Stimulated activated naive CD8-positive, alpha-beta T cell treated with anti-CD3 and anti-CD28 coated beads, Interleukin-15, Interleukin-2, amounts not matched to agents 100 ng/mL and 50 ng/mL, for 24 hours (primary cell): ENCODE results near the gene GNPTAB.

ENCODE experiments used
- H3K27ac Mint-ChIP-seq: one replicate; pipeline ENCODE4 v1.8.0; 2021; ENCODE audit warnings: mild to moderate bottlenecking, mixed read lengths
- H3K27me3 Mint-ChIP-seq: one replicate; pipeline ENCODE4 v1.8.0; 2021; ENCODE audit warnings: mixed read lengths
- H3K36me3 Mint-ChIP-seq: one replicate; pipeline ENCODE4 v1.8.0; 2021; ENCODE audit warnings: low read depth, mixed read lengths
- H3K4me1 Mint-ChIP-seq: one replicate; pipeline ENCODE4 v1.8.0; 2021; ENCODE audit warnings: low read depth, mixed read lengths
- H3K4me3 Mint-ChIP-seq: one replicate; pipeline ENCODE4 v1.8.0; 2021; ENCODE audit warnings: mild to moderate bottlenecking, mixed read lengths
- H3K9me3 Mint-ChIP-seq: one replicate; pipeline ENCODE4 v1.8.0; 2021; ENCODE audit warnings: mixed read lengths

Gene GNPTAB

DNA sequence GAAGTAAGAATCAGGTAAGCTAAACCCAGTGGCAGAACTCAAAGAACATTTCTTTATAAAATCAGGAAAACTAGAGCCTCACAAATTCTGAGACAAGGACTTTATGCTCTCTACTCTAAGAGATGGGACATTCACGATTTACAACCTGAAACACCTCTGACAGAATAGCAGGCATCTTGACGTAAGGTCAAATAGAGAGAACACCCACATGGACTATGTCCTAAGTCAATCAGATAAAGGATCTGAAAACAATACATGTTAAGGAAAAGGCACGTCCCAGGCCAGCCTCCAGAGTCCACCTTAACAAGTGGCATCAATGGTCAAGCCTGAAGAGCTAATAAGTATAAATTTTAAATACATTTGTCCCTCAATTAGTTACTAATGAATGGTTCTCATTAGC is 51.6 kb downstream of the GNPTAB start:
- no peaks in the 10 kb centered on the region for H3K27me3 Mint-ChIP-seq
- H3K4me3 Mint-ChIP-seq, result no peak overlapping the region
- peaks cover 39% of the 10 kb centered on the region for H3K4me1 Mint-ChIP-seq
- H3K36me3 Mint-ChIP-seq, result peaks cover 69% of the 10 kb centered on the region
- H3K9me3 Mint-ChIP-seq, result no peaks in the 10 kb centered on the region
- no peak overlapping the region for H3K27ac Mint-ChIP-seq

- no peaks in the 10 kb centered on the region for H3K9me3 Mint-ChIP-seq
- peaks cover 33% of the 10 kb centered on the region for H3K4me1 Mint-ChIP-seq
- no peaks in the 10 kb centered on the region for H3K27me3 Mint-ChIP-seq
- no peak overlapping the region for H3K4me3 Mint-ChIP-seq
- H3K27ac Mint-ChIP-seq, result peak overlapping the region; percentile 23
- peaks cover 68% of the 10 kb centered on the region for H3K36me3 Mint-ChIP-seq
These were observed 52.8 kb downstream of the GNPTAB start for GRCh38 chr12:101777978-101778377.

- Mint-ChIP-seq H3K9me3 (no peaks in the 10 kb centered on the region), H3K4me1 (peaks cover 28% of the 10 kb centered on the region), H3K27ac (no peak overlapping the region)
These were observed 53.3 kb downstream of the GNPTAB start for GRCh38 chr12:101777485-101777884.

DNA sequence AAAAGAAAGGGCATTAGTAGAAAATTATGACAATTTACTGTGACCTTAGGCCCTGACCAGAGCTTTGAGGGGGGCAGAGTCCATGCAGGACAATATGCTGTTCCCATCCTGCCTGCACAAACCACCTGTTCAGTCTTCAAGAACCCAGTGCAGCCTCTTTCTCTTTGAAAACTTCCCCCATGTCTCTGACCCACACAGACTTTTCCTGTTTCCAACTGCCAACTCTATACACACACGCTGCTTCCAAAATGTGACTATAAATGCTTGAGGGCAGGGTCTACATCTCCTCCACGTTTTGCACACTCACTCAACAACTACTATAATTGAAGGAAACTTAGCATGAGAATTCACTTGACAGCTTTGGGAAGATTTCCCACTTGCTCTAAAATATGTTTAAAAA is 54.9 kb downstream of the GNPTAB start:
- Mint-ChIP-seq H3K4me1 (peaks cover 12% of the 10 kb centered on the region), H3K9me3 (no peaks in the 10 kb centered on the region), H3K27me3 (no peaks in the 10 kb centered on the region), H3K36me3 (peaks cover 54% of the 10 kb centered on the region), H3K27ac (no peak overlapping the region), H3K4me3 (no peak overlapping the region)

More at GRCh38 chr12:101777485-101777884, 53.3 kb downstream of the GNPTAB start:
- Mint-ChIP-seq H3K4me3 (no peak overlapping the region), H3K36me3 (peaks cover 63% of the 10 kb centered on the region), H3K27me3 (no peaks in the 10 kb centered on the region)

- Mint-ChIP-seq H3K4me3 (no peak overlapping the region), H3K36me3 (peaks cover 55% of the 10 kb centered on the region), H3K4me1 (peaks cover 6% of the 10 kb centered on the region), H3K27me3 (no peaks in the 10 kb centered on the region), H3K9me3 (no peaks in the 10 kb centered on the region), H3K27ac (no peak overlapping the region)
These were observed 57.1 kb downstream of the GNPTAB start for GRCh38 chr12:101773650-101774162.

GRCh38 chr12:101772012-101772775 is 58.6 kb downstream of the GNPTAB start:
- Mint-ChIP-seq H3K4me1 (peaks cover 6% of the 10 kb centered on the region), H3K9me3 (no peaks in the 10 kb centered on the region), H3K4me3 (no peak overlapping the region), H3K27me3 (no peaks in the 10 kb centered on the region), H3K36me3 (peaks cover 54% of the 10 kb centered on the region), H3K27ac (no peak overlapping the region)

DNA sequence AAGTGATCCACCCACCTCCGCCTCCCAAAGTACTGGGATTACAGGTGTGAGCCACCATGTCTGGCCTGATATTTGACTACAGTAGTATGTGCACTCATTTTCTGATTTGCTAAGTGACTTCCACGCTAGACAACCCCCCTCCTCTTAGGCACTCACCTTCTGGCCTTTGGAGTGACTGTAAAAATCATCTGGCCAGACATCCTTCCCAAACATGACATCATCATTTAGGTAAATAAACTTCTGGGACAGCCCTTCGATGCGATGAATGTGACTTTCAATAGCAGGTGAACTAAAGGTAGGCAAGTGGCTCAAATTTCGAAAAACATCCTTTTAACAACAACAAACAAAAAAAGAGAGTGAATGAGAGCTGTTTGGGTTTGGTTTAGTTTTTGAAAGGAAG is 60.9 kb downstream of the GNPTAB start:
- H3K9me3 Mint-ChIP-seq, result no peaks in the 10 kb centered on the region
- peaks cover 59% of the 10 kb centered on the region for H3K36me3 Mint-ChIP-seq
- peaks cover 6% of the 10 kb centered on the region for H3K4me1 Mint-ChIP-seq
- H3K27me3 Mint-ChIP-seq, result no peaks in the 10 kb centered on the region
- no peak overlapping the region for H3K27ac Mint-ChIP-seq
- H3K4me3 Mint-ChIP-seq, result no peak overlapping the region

GRCh38 chr12:101768781-101769180 is 62.0 kb downstream of the GNPTAB start:
- Mint-ChIP-seq H3K27me3 (no peaks in the 10 kb centered on the region), H3K27ac (no peak overlapping the region), H3K9me3 (no peaks in the 10 kb centered on the region), H3K4me3 (no peak overlapping the region), H3K4me1 (peaks cover 6% of the 10 kb centered on the region), H3K36me3 (peaks cover 62% of the 10 kb centered on the region)

GRCh38 chr12:101767537-101767936 is 63.2 kb downstream of the GNPTAB start:
- Mint-ChIP-seq H3K4me1 (peaks cover 7% of the 10 kb centered on the region), H3K4me3 (no peak overlapping the region), H3K36me3 (peaks cover 62% of the 10 kb centered on the region), H3K9me3 (no peaks in the 10 kb centered on the region), H3K27me3 (no peaks in the 10 kb centered on the region), H3K27ac (no peak overlapping the region)

DNA sequence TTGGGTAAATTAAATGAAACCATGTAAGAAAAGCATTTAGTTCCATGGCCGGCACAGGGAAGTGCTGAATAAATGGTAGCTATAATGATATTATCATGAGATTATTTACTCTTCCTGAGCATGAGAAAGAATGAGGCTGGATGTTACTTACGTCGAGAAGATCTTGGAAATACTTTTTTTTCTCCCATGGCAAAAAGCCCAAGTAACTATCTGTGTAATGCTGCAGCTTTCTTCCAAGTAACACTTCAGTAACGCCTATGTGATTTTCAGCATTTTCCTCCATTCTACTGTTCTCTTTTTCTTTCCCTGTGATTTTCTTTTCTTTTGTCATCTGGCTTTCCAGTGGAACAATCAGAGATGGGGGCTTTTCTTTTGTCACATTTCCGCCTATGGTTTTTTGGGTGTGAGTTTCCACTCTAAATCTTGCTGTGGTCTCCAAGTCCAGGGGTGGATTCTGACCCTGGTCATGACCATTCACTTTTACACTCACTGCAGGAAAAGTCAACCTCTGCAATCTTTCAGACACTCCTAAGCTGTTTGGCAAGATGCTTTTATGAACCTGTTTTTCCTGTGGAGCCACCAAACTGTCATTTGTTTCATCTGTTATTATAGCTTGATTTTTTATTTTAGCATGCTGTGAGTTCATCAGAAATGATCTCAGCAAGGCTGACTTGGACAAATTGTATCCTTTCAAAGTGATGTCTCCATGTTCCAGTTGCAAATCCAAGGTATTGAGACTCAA is 66.5 kb downstream of the GNPTAB start:
- Mint-ChIP-seq H3K36me3 (peaks cover 60% of the 10 kb centered on the region), H3K27me3 (no peaks in the 10 kb centered on the region), H3K4me1 (peaks cover 7% of the 10 kb centered on the region), H3K9me3 (no peaks in the 10 kb centered on the region), H3K27ac (peak overlapping the region; percentile 26), H3K4me3 (no peak overlapping the region)

- Mint-ChIP-seq H3K9me3 (no peaks in the 10 kb centered on the region), H3K4me3 (no peak overlapping the region), H3K4me1 (peaks cover 7% of the 10 kb centered on the region), H3K27ac (peak overlapping the region; percentile 39), H3K36me3 (peaks cover 55% of the 10 kb centered on the region), H3K27me3 (no peaks in the 10 kb centered on the region)
These were observed 67.4 kb downstream of the GNPTAB start for GRCh38 chr12:101763246-101763931.

- Mint-ChIP-seq H3K4me3 (no peak overlapping the region), H3K27ac (no peak overlapping the region), H3K27me3 (no peaks in the 10 kb centered on the region), H3K36me3 (peaks cover 52% of the 10 kb centered on the region), H3K9me3 (no peaks in the 10 kb centered on the region), H3K4me1 (peaks cover 7% of the 10 kb centered on the region)
These were observed 69.0 kb downstream of the GNPTAB start for GRCh38 chr12:101761781-101762180.

GRCh38 chr12:101761350-101761749 is 69.4 kb downstream of the GNPTAB start:
- H3K4me3 Mint-ChIP-seq, result no peak overlapping the region
- H3K36me3 Mint-ChIP-seq, result peaks cover 53% of the 10 kb centered on the region

GRCh38 chr12:101759396-101760047 is 71.2 kb downstream of the GNPTAB start:
- no peak overlapping the region for H3K27ac Mint-ChIP-seq
- H3K36me3 Mint-ChIP-seq, result peaks cover 59% of the 10 kb centered on the region
- no peaks in the 10 kb centered on the region for H3K27me3 Mint-ChIP-seq
- no peaks in the 10 kb centered on the region for H3K9me3 Mint-ChIP-seq
- peaks cover 7% of the 10 kb centered on the region for H3K4me1 Mint-ChIP-seq
- H3K4me3 Mint-ChIP-seq, result no peak overlapping the region

More at GRCh38 chr12:101761350-101761749, 69.4 kb downstream of the GNPTAB start:
- peaks cover 7% of the 10 kb centered on the region for H3K4me1 Mint-ChIP-seq
- H3K27me3 Mint-ChIP-seq, result no peaks in the 10 kb centered on the region
- H3K27ac Mint-ChIP-seq, result no peak overlapping the region
- H3K9me3 Mint-ChIP-seq, result no peaks in the 10 kb centered on the region
